ENCODE data around the gene CYP4A11. TPM values are rescaled to one million over a fixed set of nuclear protein-coding genes. Genes with fewer than 3 reads are reported as not detected.

Gene CYP4A11
- not detected in 2 replicates for total RNA-seq

GRCh38 chr1:46941135-46941694 lies at the start of gene CYP4A11:
Gene CYP4A11, minus strand, starts transcription at chr1:46941476. Its CDS starts 43 bp downstream, at chr1:46941433.

Other genes starting within 250 kb of the CYP4A11 start
- 43.5 and 48.1 TPM in 2 replicates for gene EFCAB14, start 222.4 kb downstream of the CYP4A11 start, total RNA-seq
- gene CYP4B1, start 142.4 kb downstream of the CYP4A11 start, total RNA-seq: not detected in 2 replicates
- 1.4 and 2.9 TPM in 2 replicates for gene CYP4X1, start 82.2 kb upstream of the CYP4A11 start, total RNA-seq
- not detected in 2 replicates for gene CYP4Z1, start 125.8 kb upstream of the CYP4A11 start, total RNA-seq
- not detected in 2 replicates for gene CYP4A22, start 196.0 kb upstream of the CYP4A11 start, total RNA-seq
- 1.1 TPM in 1 of 2 replicates, not detected in the other for gene PDZK1IP1, start 248.6 kb upstream of the CYP4A11 start, total RNA-seq

Measured in pericardium fibroblast (primary cell).